ENCODE data around the gene MSANTD2. TPM values are rescaled to one million over a fixed set of nuclear protein-coding genes. Genes with fewer than 3 reads are reported as not detected.
A peak's percentile ranks its signal among the peaks of the same experiment; 100 is the strongest.

Gene MSANTD2
- total and polyA plus RNA-seq, 2 donors (not counting 1 experiment from before 2014, with no cell fraction given) = 11.1 to 26.8 TPM

DNA sequence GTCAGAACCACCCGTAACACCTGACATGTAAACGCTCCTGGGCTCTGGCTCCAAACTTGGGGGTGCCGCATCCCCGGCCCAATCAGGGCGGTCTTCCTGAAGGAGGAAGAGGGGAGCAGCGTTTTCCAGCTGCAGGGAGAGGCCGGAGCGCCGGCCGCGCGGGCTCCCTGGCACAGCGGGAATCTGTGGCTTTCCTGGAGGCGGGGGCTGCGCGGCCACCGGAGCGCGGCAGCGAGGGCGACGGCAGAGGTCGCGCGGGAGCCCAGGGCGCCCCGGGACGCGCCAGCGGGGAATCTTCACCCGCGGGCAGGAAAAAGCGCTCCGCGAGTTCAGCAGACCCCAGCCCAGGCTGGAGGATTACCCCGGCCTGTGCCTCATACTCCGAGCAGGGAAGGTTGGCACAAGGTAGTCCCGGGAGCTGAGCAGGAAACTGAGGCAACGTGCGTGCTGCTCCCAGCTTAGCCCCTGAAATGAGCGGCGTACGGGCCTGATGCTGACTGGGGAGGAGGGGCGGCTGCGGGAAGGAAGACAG is 37.5 kb downstream of the MSANTD2 start:
- no peak overlapping the region for H3K27ac Mint-ChIP-seq
- peaks cover 43 to 61% of the 10 kb centered on the region in 2 donors for H3K4me1 ChIP-seq (ENCODE audit: control insufficient read depth in 2 of 2, insufficient read depth in 2 of 2, low read length in 2 of 2)
- peaks cover 0 to 22% (median 10%) of the 10 kb centered on the region in 4 experiments for H3K27me3 ChIP-seq (replicated peaks in 1 of 4; ENCODE audit: control extremely low read depth in 1 of 4, control insufficient read depth in 3 of 4, insufficient read depth in 4 of 4, low read length in 3 of 4)

More for the DNA sequence above, 37.5 kb downstream of the MSANTD2 start:
- Mint-ChIP-seq H3K9me3 (ENCODE audit: insufficient read depth) (no peaks in the 10 kb centered on the region), H3K4me1 (peaks cover 46% of the 10 kb centered on the region), H3K4me3 (peak overlapping the region; percentile 94), H3K27me3 (peaks cover 6% of the 10 kb centered on the region)
- Histone ChIP-seq H3K9me3 (ENCODE audit: control extremely low read depth in 1 of 3, control insufficient read depth in 2 of 3, insufficient read depth in 1 of 3, low read length in 2 of 3) (peaks cover 0 to 3% (median 0%) of the 10 kb centered on the region in 3 donors), H3K79me2 (ENCODE audit: control insufficient read depth, insufficient read depth, low read length) (peaks cover 23% of the 10 kb centered on the region), H2AFZ (ENCODE audit: insufficient read depth, low read depth, low read length, poor library complexity, severe bottlenecking) (peak overlapping the region; percentile 86), H3K4me2 (replicated peaks; ENCODE audit: low read depth, low read length, poor library complexity, severe bottlenecking) (peak overlapping the region; percentile 99), H3K4me3 (ENCODE audit: control extremely low read depth in 1 of 5, extremely low read depth in 1 of 5, insufficient read depth in 1 of 5, low read depth in 2 of 5, low read length in 4 of 5) (peak overlapping the region; percentile 42 to 81 (median 64)), H3K9ac (ENCODE audit: low read length) (peak overlapping the region; percentile 76), H3K27ac (ENCODE audit: low read length in 2 of 2) (peak overlapping the region in 1 of 2 donors; percentile 67), H3K36me3 (replicated peaks in 1 of 2; ENCODE audit: control extremely low read depth in 1 of 2, control insufficient read depth in 1 of 2, extremely low read depth in 1 of 2, insufficient read depth in 2 of 2, low read length in 1 of 2) (peaks cover 0 to 8% of the 10 kb centered on the region in 2 experiments), H4K20me1 (ENCODE audit: control insufficient read depth, insufficient read depth, low read length, poor library complexity, severe bottlenecking) (peaks cover 6% of the 10 kb centered on the region)
- ATAC-seq (ENCODE audit: low read depth) = peak; percentile 3
- no peak for TF ChIP-seq EZH2 (IDR thresholded peaks at IDR 0.05; ENCODE audit: borderline replicate concordance, insufficient read depth, low read depth, low read length, poor library complexity, severe bottlenecking)
- TF ChIP-seq, protein P1, sequence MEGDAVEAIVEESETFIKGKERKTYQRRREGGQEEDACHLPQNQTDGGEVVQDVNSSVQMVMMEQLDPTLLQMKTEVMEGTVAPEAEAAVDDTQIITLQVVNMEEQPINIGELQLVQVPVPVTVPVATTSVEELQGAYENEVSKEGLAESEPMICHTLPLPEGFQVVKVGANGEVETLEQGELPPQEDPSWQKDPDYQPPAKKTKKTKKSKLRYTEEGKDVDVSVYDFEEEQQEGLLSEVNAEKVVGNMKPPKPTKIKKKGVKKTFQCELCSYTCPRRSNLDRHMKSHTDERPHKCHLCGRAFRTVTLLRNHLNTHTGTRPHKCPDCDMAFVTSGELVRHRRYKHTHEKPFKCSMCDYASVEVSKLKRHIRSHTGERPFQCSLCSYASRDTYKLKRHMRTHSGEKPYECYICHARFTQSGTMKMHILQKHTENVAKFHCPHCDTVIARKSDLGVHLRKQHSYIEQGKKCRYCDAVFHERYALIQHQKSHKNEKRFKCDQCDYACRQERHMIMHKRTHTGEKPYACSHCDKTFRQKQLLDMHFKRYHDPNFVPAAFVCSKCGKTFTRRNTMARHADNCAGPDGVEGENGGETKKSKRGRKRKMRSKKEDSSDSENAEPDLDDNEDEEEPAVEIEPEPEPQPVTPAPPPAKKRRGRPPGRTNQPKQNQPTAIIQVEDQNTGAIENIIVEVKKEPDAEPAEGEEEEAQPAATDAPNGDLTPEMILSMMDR (IDR thresholded peaks at IDR 0.05) = no peak
- under 1% methylated on average over 44 of the region's 45 CpGs for WGBS (ENCODE audit: insufficient coverage)
- ChIA-PET POLR2A (interaction anchor here (1.5 to 1.6 kb wide), 2 partner anchors 16 to 23 kb away, joined by 3 to 7 read pairs; partner anchors contain the start of gene NRGN), CTCF (interaction anchor here (0.7 to 11.1 kb wide), 21 partner anchors 9 to 120 kb away, joined by 3 to 202 read pairs (median 9); partner anchors contain the start of genes MSANTD2, NRGN, SIAE and SPA17)
- no peak for DNase-seq
- intact Hi-C loops (cut with micrococcal nuclease) = loop anchor here (1.0 to 2.0 kb wide), 9 partner anchors 16 to 140 kb away; partner anchors contain the start of genes MSANTD2, NRGN, SIAE and SPA17

All from B cell (primary cell).